ENCODE results near the gene GLB1L. TPM values are rescaled to one million over a fixed set of nuclear protein-coding genes. Genes with fewer than 3 reads are reported as not detected.
A peak's percentile ranks its signal among the peaks of the same experiment; 100 is the strongest.
"Not testable (repeated sequence)": the region's sequence is repeated elsewhere in the genome, so short reads cannot be mapped to it uniquely, and the experiment has no call there.

The GLB1L gene
- total RNA-seq, 1 donor from 2014 or later, result 3.0 TPM

- Mint-ChIP-seq H3K27ac (ENCODE audit: unreplicated experiment) (no peak overlapping the region), H3K9me3 (ENCODE audit: low read depth) (no peaks in the 10 kb centered on the region), H3K4me3 (ENCODE audit: unreplicated experiment) (no peak overlapping the region), H3K27me3 (ENCODE audit: low read depth) (no peaks in the 10 kb centered on the region), H3K4me1 (ENCODE audit: low read depth) (peaks cover 38% of the 10 kb centered on the region), H3K36me3 (ENCODE audit: low read depth) (peaks cover 9% of the 10 kb centered on the region)
- no peak for TF ChIP-seq CTCF (IDR thresholded peaks at IDR 0.05)
- peak; percentile 47 for DNase-seq (ENCODE audit: low spot score)
These were observed 42.5 kb upstream of the GLB1L start for GRCh38 chr2:219287580-219288265.

GRCh38 chr2:219287116-219287440 is 41.8 kb upstream of the GLB1L start:
- not testable (repeated sequence) for H3K9me3 Mint-ChIP-seq (ENCODE audit: low read depth); H3K27ac Mint-ChIP-seq (ENCODE audit: unreplicated experiment); H3K4me3 Mint-ChIP-seq (ENCODE audit: unreplicated experiment); H3K27me3 Mint-ChIP-seq (ENCODE audit: low read depth)
- H3K4me1 Mint-ChIP-seq (ENCODE audit: low read depth), result peaks cover 43% of the 10 kb centered on the region
- peak; percentile 44 for DNase-seq (ENCODE audit: low spot score)
- peaks cover 11% of the 10 kb centered on the region for H3K36me3 Mint-ChIP-seq (ENCODE audit: low read depth)

- TF ChIP-seq CTCF (IDR thresholded peaks at IDR 0.05), result no peak
- Mint-ChIP-seq H3K27ac (ENCODE audit: unreplicated experiment) (peak overlapping the region; percentile 78), H3K4me3 (ENCODE audit: unreplicated experiment) (no peak overlapping the region)
These were observed 41.3 kb upstream of the GLB1L start for GRCh38 chr2:219286436-219287115.

GRCh38 chr2:219285894-219286425 is 40.7 kb upstream of the GLB1L start:
- no peak for TF ChIP-seq CTCF (IDR thresholded peaks at IDR 0.05)
- Mint-ChIP-seq H3K27me3 (ENCODE audit: low read depth) (no peaks in the 10 kb centered on the region), H3K4me1 (ENCODE audit: low read depth) (peaks cover 49% of the 10 kb centered on the region), H3K27ac (ENCODE audit: unreplicated experiment) (peak overlapping the region; percentile 78), H3K9me3 (ENCODE audit: low read depth) (no peaks in the 10 kb centered on the region), H3K36me3 (ENCODE audit: low read depth) (peaks cover 11% of the 10 kb centered on the region), H3K4me3 (ENCODE audit: unreplicated experiment) (no peak overlapping the region)
- DNase-seq (ENCODE audit: low spot score), result peak; percentile 81

More at GRCh38 chr2:219286436-219287115, 41.3 kb upstream of the GLB1L start:
- peaks cover 43% of the 10 kb centered on the region for H3K4me1 Mint-ChIP-seq (ENCODE audit: low read depth)
- no peaks in the 10 kb centered on the region for H3K27me3 Mint-ChIP-seq (ENCODE audit: low read depth)
- DNase-seq (ENCODE audit: low spot score), result peak; percentile 90
- no peaks in the 10 kb centered on the region for H3K9me3 Mint-ChIP-seq (ENCODE audit: low read depth)
- H3K36me3 Mint-ChIP-seq (ENCODE audit: low read depth), result peaks cover 11% of the 10 kb centered on the region

- no peak for TF ChIP-seq CTCF (IDR thresholded peaks at IDR 0.05)
- H3K36me3 Mint-ChIP-seq (ENCODE audit: low read depth), result peaks cover 11% of the 10 kb centered on the region
- peak; percentile 64 for DNase-seq (ENCODE audit: low spot score)
- no peak overlapping the region for H3K4me3 Mint-ChIP-seq (ENCODE audit: unreplicated experiment)
- H3K4me1 Mint-ChIP-seq (ENCODE audit: low read depth), result peaks cover 54% of the 10 kb centered on the region
- peak overlapping the region; percentile 51 for H3K27ac Mint-ChIP-seq (ENCODE audit: unreplicated experiment)
- no peaks in the 10 kb centered on the region for H3K27me3 Mint-ChIP-seq (ENCODE audit: low read depth)
- no peaks in the 10 kb centered on the region for H3K9me3 Mint-ChIP-seq (ENCODE audit: low read depth)
These were observed 40.1 kb upstream of the GLB1L start for GRCh38 chr2:219285373-219285735.

All from chondrocyte (in vitro differentiated cells).